Measurements from ENCODE around the gene GP1BA.
A peak's percentile ranks its signal among the peaks of the same experiment; 100 is the strongest.

GP1BA gene

DNA sequence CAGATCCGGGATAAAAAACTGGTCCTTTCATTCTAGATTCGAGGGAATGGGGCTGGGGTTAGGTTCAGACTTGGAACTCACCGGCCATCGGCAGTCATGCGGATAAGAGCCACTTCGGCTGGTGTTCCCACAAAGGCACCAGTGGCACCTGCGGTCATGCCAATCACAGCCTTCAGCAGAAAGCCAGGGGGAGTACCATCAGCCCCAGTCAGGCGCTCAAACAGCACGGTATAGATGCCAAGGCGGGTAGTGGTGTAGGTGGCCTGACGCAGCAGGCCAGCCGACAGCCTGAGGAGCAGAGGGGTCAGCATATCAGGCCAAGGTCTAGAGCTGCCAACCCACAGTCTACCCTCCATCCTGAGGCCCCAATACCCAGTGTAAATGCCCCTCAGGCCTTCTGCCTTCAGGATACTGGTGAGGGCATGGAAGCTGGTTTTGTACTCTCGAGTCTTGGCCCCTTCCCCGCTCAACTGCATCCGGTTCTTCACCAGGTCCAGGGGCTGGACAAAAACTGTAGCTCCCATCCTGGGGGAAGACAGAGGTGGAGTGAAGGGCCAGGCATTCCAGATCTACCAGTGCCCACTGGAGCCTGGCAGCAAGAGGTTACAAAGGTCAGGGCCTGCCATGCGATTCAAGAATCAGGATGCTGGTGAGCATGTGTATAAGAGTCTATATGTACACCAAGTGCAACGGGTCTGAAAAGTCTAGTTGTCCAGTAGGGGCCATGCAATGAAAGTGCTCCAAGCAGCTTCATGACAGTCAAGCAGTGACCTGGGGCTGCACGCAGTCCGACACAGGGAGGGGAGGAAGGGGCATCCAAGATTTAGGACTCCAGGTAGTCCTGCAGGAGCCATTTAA lies 6.8 kb downstream of the GP1BA start:
- no peak for DNase-seq (ENCODE audit: low read depth, low spot score)

GRCh38 chr17:4939546-4939795 lies 7.4 kb downstream of the GP1BA start:
- DNase-seq (ENCODE audit: low read depth, low spot score): no peak

- DNase-seq (ENCODE audit: low read depth, low spot score): peak; percentile 98
These were observed 7.9 kb downstream of the GP1BA start, which contains the start of the genes RNF167 and SLC25A11 for GRCh38 chr17:4939796-4940554. TSS of gene RNF167 (plus strand) at chr17:4940268. CDS start at chr17:4940910, 642 bp downstream. TSS of gene SLC25A11 (minus strand) at chr17:4940046. CDS start at chr17:4939910, 136 bp downstream.

DNA sequence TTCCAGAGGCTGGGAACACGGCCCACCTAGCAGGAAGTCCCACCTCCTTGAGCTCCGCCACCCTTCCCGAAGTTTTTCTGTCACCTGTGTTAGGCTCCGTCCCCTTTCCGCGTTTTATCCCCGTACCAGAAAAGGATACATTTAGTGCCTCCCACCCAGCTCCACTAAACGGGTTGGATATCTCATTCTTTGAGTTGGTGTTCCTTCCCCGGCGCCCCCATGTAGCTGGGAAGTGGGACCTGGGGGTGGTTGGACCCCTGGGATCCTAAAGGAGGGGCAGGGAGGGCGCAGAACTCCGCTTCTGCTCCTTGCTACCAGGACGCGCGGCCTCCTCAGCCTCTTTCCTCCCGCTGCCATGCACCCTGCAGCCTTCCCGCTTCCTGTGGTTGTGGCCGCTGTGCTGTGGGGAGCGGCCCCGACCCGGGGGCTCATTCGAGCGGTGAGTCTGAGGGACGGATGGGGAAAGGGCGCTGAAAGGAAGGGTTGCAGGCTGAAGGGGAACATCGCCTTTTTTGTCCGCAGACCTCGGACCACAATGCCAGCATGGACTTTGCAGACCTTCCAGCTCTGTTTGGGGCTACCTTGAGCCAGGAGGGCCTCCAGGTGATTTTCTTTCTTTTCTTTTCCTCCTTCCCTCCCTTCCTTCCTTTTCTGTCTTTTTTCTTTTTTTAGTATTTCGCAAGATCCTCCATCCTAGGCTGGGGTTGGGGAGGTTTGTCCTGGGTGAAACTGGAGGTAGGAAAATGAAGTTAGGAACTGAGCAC lies 8.7 kb downstream of the GP1BA start:
- no peak for DNase-seq (ENCODE audit: low read depth, low spot score)

DNA sequence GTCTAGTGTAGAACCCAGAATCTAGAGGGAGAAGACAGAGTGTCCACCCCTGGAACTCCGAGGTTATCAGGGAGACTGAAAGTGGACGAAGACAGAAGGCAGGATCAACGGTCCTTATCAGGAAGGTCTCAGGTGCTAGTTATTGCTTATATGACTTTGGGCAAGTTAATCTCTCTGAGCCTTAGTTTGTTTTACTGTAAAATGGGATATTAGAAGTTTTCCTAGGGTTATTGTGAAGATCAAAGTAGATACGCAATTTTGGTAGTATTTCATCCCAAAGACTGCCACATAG lies 9.2 kb downstream of the GP1BA start:
- DNase-seq (ENCODE audit: low read depth, low spot score): no peak

DNA sequence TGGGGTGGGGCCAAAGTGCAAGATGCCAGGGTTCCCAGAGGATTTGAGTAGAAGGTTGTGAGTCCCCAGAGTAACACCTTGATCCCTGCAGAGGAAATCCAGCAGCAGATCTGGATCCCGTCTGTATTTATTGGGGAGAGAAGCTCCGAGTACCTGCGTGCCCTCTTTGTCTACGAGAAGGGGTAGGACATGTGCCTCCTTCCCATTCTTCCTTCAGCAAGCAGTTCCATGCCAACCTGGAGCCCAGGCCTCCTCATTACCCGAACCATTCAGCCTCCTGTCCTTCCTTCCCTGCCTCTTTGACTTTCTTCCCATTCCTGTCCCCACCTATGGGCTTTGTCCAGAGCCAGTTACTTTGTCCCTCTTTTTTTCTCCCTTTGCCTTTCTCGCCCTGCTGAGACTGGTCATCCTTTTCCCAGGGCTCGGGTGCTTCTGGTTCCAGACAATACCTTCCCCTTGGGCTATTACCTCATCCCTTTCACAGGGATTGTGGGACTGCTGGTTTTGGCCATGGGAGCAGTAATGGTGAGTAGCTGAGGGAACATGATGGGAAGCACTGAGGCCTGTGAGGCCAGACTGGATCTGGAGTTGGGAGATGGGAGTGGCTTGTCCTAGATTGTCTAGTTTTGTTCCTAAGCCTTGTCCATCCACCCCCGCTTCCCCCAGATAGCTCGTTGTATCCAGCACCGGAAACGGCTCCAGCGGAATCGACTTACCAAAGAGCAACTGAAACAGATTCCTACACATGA lies 10.9 kb downstream of the GP1BA start:
- no peak for DNase-seq (ENCODE audit: low read depth, low spot score)

DNA sequence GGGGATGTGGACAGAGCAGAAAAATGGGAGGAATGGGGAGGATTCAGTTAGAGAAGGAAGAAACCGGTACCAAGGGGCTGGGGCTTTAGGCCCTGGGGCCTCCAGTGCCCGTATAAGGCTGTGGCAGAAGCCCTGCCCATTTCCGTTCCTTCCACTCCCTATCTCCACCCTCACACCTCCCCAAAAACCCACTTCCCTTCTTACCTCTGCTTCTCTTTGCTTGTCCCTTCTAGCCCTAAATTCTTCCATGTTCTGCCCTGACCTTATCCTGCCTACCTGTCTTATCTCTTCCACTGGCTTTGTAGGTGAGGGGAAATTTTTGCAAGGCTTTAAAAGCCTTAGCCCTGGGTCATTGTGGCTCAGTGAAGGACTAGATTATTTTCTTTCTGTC lies 12.1 kb downstream of the GP1BA start:
- DNase-seq (ENCODE audit: low read depth, low spot score): no peak

DNA sequence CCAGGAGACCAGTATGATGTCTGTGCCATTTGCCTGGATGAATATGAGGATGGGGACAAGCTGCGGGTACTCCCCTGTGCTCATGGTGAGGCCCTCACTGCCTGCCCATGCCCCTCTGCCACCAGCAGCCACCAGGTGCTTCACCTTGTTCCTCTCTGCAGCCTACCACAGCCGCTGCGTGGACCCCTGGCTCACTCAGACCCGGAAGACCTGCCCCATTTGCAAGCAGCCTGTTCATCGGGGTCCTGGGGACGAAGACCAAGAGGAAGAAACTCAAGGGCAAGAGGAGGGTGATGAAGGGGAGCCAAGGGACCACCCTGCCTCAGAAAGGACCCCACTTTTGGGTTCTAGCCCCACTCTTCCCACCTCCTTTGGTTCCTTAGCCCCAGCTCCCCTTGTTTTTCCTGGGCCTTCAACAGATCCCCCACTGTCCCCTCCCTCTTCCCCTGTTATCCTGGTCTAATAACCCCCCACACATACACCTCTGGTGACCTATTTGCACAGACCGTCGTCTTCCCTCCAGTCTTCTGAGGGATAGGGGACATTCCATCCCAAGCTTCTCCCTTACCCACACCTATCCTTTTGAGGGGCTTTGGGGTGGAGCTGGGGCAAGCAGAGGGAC lies 12.6 kb downstream of the GP1BA start:
- DNase-seq (ENCODE audit: low read depth, low spot score): no peak

GRCh38 chr17:4945176-4945943 lies 13.3 kb downstream of the GP1BA start:
- no peak for DNase-seq (ENCODE audit: low read depth, low spot score)

DNA sequence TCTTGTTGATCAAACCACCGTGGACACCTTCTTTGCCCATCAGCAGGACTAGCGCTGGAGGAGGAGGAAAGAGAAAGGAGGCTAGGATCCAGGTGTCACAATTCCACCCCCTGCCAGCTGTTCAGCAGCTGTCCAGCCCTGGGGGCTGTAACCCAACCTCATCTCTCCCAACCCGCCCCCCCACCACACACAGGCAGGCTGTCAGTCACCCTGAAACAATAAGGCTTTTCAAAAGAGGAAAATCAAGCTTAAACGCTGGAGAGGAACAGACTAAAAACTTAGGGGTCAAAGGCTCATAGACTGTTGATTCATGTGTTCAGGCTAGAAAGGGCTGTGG lies 13.8 kb downstream of the GP1BA start:
- no peak for DNase-seq (ENCODE audit: low read depth, low spot score)

- no peak for DNase-seq (ENCODE audit: low read depth, low spot score)
These were observed 14.4 kb downstream of the GP1BA start for GRCh38 chr17:4946312-4946976.

GRCh38 chr17:4947010-4947410 lies 14.9 kb downstream of the GP1BA start:
- no peak for DNase-seq (ENCODE audit: low read depth, low spot score)

GRCh38 chr17:4947411-4948165 lies 15.5 kb downstream of the GP1BA start:
- DNase-seq (ENCODE audit: low read depth, low spot score): no peak

- DNase-seq (ENCODE audit: low read depth, low spot score): no peak
These were observed 16.3 kb downstream of the GP1BA start, which contains the start of gene PFN1 for GRCh38 chr17:4948166-4948930. TSS of gene PFN1 (minus strand) at chr17:4948530. CDS start at chr17:4948394, 136 bp downstream.

- DNase-seq (ENCODE audit: low read depth, low spot score): no peak
These were observed 16.8 kb downstream of the GP1BA start for GRCh38 chr17:4948931-4949320.

- no peak for DNase-seq (ENCODE audit: low read depth, low spot score)
These were observed 17.4 kb downstream of the GP1BA start for GRCh38 chr17:4949321-4950074.

DNA sequence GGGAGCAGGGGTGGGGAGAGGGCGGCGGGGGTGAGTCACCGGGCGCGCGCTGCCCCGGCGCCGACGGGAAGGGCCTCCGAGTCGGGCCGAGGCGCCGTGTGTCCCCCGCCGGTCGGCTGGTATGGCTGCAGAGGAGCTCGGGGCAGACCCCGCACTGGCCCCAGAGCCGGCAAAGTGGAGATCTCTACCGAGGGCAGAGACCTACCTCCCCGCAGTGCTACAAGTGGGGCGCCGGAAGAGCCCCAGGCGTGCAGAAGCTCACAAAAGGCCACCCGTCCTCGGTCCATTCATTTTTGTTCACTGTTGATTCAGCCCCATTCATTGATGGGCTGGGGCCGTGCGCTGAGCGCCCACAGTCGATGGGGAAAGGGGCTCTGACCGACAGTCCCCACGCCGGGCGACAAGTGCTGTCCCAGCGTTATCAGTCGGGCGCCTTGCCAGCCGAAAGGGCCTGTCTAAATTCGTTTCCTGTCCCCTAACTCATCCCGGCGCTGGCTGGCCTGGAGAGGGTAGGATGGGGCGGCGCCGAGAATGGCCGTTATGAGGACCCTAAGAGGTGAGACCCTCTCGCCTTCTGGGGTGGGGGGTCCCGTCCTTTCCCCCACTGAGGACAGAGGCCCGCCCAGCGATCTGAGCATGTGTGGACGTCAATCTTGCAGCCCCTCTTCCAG lies 18.1 kb downstream of the GP1BA start:
- no peak for DNase-seq (ENCODE audit: low read depth, low spot score)
